H1 (cell line): ENCODE data around the gene HSPA1L. TPM values are rescaled to one million over a fixed set of nuclear protein-coding genes. Genes with fewer than 3 reads are reported as not detected.

Experiments used
- CTCF ChIA-PET: fragments of 300-600 bp; sonication (Branson Sonifier 250); formaldehyde crosslinking; loops from one replicate; lab custom pipeline; 2021; ENCODE audit not compliant: partially characterized antibody; lab: Charles Lee
- POLR2A ChIA-PET: fragments of 300-600 bp; sonication (Branson Sonifier 250); formaldehyde crosslinking; loops from one replicate; lab custom pipeline; 2021; ENCODE audit warnings: inconsistent platforms; ENCODE audit not compliant: partially characterized antibody; lab: Charles Lee
- DNase-seq, 2 experiments: peaks; one replicate each; pipeline versions ENCODE4 v3.0.0 to v3.0.0-alpha.2; 2010 to 2022; ENCODE audit warnings: low spot score in 2 of 2, low read depth in 1 of 2, mixed read lengths in 1 of 2
- FAIRE-seq: peaks from 2 replicates; lab custom pipeline; 2011; peaks lifted over from hg19 to GRCh38; lab: Jason Lieb, UNC
- H2AFZ ChIP-seq: 2 replicates; pipeline ENCODE4 v1.8.1; 2012; ENCODE audit warnings: low read length, inconsistent platforms
- H2AK5ac ChIP-seq: 2 replicates; pipeline ENCODE4 v1.6.1; 2013; ENCODE audit warnings: low read depth, low read length
- H2BK120ac ChIP-seq: replicated peaks from 2 replicates; pipeline ENCODE3; 2013; ENCODE audit warnings: low read depth, low read length, inconsistent platforms
- H2BK12ac ChIP-seq: 2 replicates; pipeline ENCODE4 v1.6.1; 2013; ENCODE audit warnings: low read depth, low read length
- H2BK15ac ChIP-seq: 2 replicates; pipeline ENCODE4 v1.6.1; 2013; ENCODE audit warnings: low read length
- H2BK20ac ChIP-seq: 2 replicates; pipeline ENCODE4 v1.6.1; 2013; ENCODE audit warnings: low read length
- H2BK5ac ChIP-seq: 2 replicates; pipeline ENCODE4 v1.6.1; 2013; ENCODE audit warnings: low read depth, low read length
- H3K14ac ChIP-seq: 2 replicates; pipeline ENCODE4 v1.6.1; 2013; ENCODE audit warnings: inconsistent platforms; ENCODE audit not compliant: insufficient read length
- H3K18ac ChIP-seq: 2 replicates; pipeline ENCODE4 v1.6.1; 2013; ENCODE audit warnings: low read length; ENCODE audit errors: extremely low read depth
- H3K23ac ChIP-seq: 2 replicates; pipeline ENCODE4 v1.6.1; 2013; ENCODE audit warnings: inconsistent platforms; ENCODE audit not compliant: insufficient read length
- H3K23me2 ChIP-seq: 2 replicates; pipeline ENCODE4 v1.6.1; 2013; ENCODE audit warnings: low read depth, low read length
- H3K27ac ChIP-seq: 2 replicates; pipeline ENCODE4 v1.6.1; 2011; ENCODE audit warnings: low read depth, low read length, inconsistent platforms
- H3K27me3 ChIP-seq, 4 experiments: replicated peaks in 1 of 4; 1 replicate in 1 of 4; 2 replicates in 3 of 4; pipeline versions ENCODE4 v1.6.1 to v1.8.1; 2011 to 2013; ENCODE audit warnings: low read length in 3 of 4, mild to moderate bottlenecking in 3 of 4, inconsistent platforms in 2 of 4, mixed read lengths in 2 of 4, moderate library complexity in 1 of 4; ENCODE audit not compliant: control insufficient read depth in 3 of 4, insufficient read depth in 3 of 4; ENCODE audit errors: extremely low read depth in 1 of 4
- H3K36me3 ChIP-seq, 4 experiments: 2 replicates each; pipeline versions ENCODE4 v1.6.1 to v1.8.1; 2011 to 2013; ENCODE audit warnings: mild to moderate bottlenecking in 4 of 4, low read length in 3 of 4, moderate library complexity in 2 of 4, control low read depth in 1 of 4, inconsistent platforms in 1 of 4; ENCODE audit not compliant: insufficient read depth in 4 of 4, control insufficient read depth in 2 of 4
- H3K4ac ChIP-seq: replicated peaks from 2 replicates; pipeline ENCODE3; 2013; ENCODE audit warnings: low read length, low read depth, mixed read lengths, inconsistent platforms; ENCODE audit not compliant: insufficient read length
- H3K4me1 ChIP-seq, 4 experiments: replicated peaks in 1 of 4; 1 replicate in 1 of 4; 2 replicates in 3 of 4; pipeline versions ENCODE4 v1.6.1 to v1.8.1; 2011 to 2013; ENCODE audit warnings: low read length in 3 of 4, inconsistent platforms in 2 of 4, mixed read lengths in 1 of 4; ENCODE audit not compliant: insufficient read depth in 4 of 4, control insufficient read depth in 3 of 4
- H3K4me2 ChIP-seq, 2 experiments: 2 replicates each; pipeline versions ENCODE4 v1.6.1 to v1.8.1; 2011 to 2013; ENCODE audit warnings: low read depth in 2 of 2, low read length in 2 of 2, control low read depth in 1 of 2, inconsistent platforms in 1 of 2, mild to moderate bottlenecking in 1 of 2; ENCODE audit not compliant: insufficient read depth in 1 of 2
- H3K4me3 ChIP-seq, 4 experiments: fragments of 200-600, 300-600 bp in 1 of 4; sonication (generic), shearing (Covaris generic), sonication (Bioruptor Twin) in 1 of 4; 2 replicates each; pipeline versions ENCODE4 v1.5.1 to v1.8.1; 2011 to 2016; ENCODE audit warnings: low read length in 4 of 4, low read depth in 3 of 4, control low read depth in 2 of 4, inconsistent platforms in 2 of 4, mild to moderate bottlenecking in 2 of 4, mixed read lengths in 1 of 4, moderate library complexity in 1 of 4; ENCODE audit not compliant: insufficient read depth in 2 of 4; ENCODE audit errors: extremely low read depth in 1 of 4
- H3K56ac ChIP-seq: replicated peaks from 2 replicates; pipeline ENCODE3; 2013; ENCODE audit warnings: low read depth, mild to moderate bottlenecking, mixed read lengths, low read length, inconsistent platforms; ENCODE audit not compliant: insufficient read length
- H3K79me1 ChIP-seq: 2 replicates; pipeline ENCODE4 v1.6.1; 2013; ENCODE audit warnings: low read depth, low read length, control low read depth
- H3K79me2 ChIP-seq, 2 experiments: 2 replicates each; pipeline versions ENCODE4 v1.6.1 to v1.8.1; 2012 to 2013; ENCODE audit warnings: low read length in 2 of 2, mild to moderate bottlenecking in 2 of 2, inconsistent platforms in 1 of 2; ENCODE audit not compliant: insufficient read depth in 2 of 2, control insufficient read depth in 1 of 2
- H3K9ac ChIP-seq, 4 experiments: replicated peaks in 1 of 4; 1 replicate in 1 of 4; 2 replicates in 3 of 4; pipeline versions ENCODE4 v1.6.1 to v1.8.1; 2011 to 2013; ENCODE audit warnings: low read depth in 3 of 4, low read length in 3 of 4, control low read depth in 2 of 4, mild to moderate bottlenecking in 2 of 4, moderate library complexity in 2 of 4, inconsistent platforms in 1 of 4; ENCODE audit errors: extremely low read depth in 1 of 4
- H3K9me3 ChIP-seq, 2 experiments: 2 replicates each; pipeline versions ENCODE4 v1.6.1 to v1.8.1; 2012 to 2013; ENCODE audit warnings: mild to moderate bottlenecking in 2 of 2, moderate library complexity in 2 of 2, control low read depth in 1 of 2, inconsistent platforms in 1 of 2, low read depth in 1 of 2, low read length in 1 of 2, mixed read lengths in 1 of 2; ENCODE audit not compliant: insufficient read depth in 2 of 2
- H4K20me1 ChIP-seq, 2 experiments: replicated peaks in 1 of 2; 2 replicates each; pipeline versions ENCODE3 to v1.8.1; 2011 to 2013; ENCODE audit warnings: inconsistent platforms in 2 of 2, low read length in 2 of 2, mild to moderate bottlenecking in 1 of 2; ENCODE audit not compliant: insufficient read depth in 2 of 2, control insufficient read depth in 1 of 2
- H4K5ac ChIP-seq: 2 replicates; pipeline ENCODE4 v1.6.1; 2013; ENCODE audit warnings: low read length, low read depth, mixed read lengths, inconsistent platforms; ENCODE audit not compliant: insufficient read length
- H4K8ac ChIP-seq: 2 replicates; pipeline ENCODE4 v1.8.0; 2013; ENCODE audit warnings: mild to moderate bottlenecking, moderate library complexity, low read length, inconsistent platforms; ENCODE audit not compliant: insufficient read depth; ENCODE audit errors: extremely low read depth
- H4K91ac ChIP-seq: replicated peaks from 2 replicates; pipeline ENCODE3; 2013; ENCODE audit warnings: low read length, mixed read lengths, inconsistent platforms; ENCODE audit not compliant: insufficient read length
- BACH1 ChIP-seq: IDR thresholded peaks from 2 replicates; pipeline ENCODE4 v1.6.1; 2012; ENCODE audit warnings: low read length, improper control_type of control experiment
- BRCA1 ChIP-seq: IDR thresholded peaks from 2 replicates; pipeline ENCODE4 v1.6.1; 2012; ENCODE audit warnings: low read depth, low read length, improper control_type of control experiment
- CEBPB ChIP-seq: IDR thresholded peaks from 2 replicates; pipeline ENCODE4 v1.6.1; 2012; ENCODE audit warnings: low read depth, low read length
- CTBP2 ChIP-seq: IDR thresholded peaks from 2 replicates; pipeline ENCODE4 v1.7.0; 2011; ENCODE audit warnings: borderline replicate concordance, mild to moderate bottlenecking, moderate library complexity, mixed read lengths, low read length; ENCODE audit not compliant: insufficient read depth, insufficient read length
- EZH2 ChIP-seq: fragments of 200-600 bp; sonication (generic); IDR thresholded peaks from 2 replicates; pipeline ENCODE4 v1.7.1; 2012; ENCODE audit warnings: low read depth, mild to moderate bottlenecking, moderate library complexity, low read length, inconsistent platforms; ENCODE audit not compliant: severe bottlenecking
- GTF2F1 ChIP-seq: IDR thresholded peaks from 2 replicates; pipeline ENCODE4 v1.6.1; 2012; ENCODE audit warnings: low read depth, low read length, improper control_type of control experiment, borderline replicate concordance
- HDAC6 ChIP-seq: IDR thresholded peaks from one replicate; pipeline ENCODE4 v1.7.1; 2012; ENCODE audit warnings: low read depth, mild to moderate bottlenecking, inconsistent platforms, low read length, moderate library complexity
- NRF1 ChIP-seq: IDR thresholded peaks from 2 replicates; pipeline ENCODE4 v1.6.1; 2011; ENCODE audit warnings: mild to moderate bottlenecking, low read depth, low read length, improper control_type of control experiment
- POLR2A ChIP-seq, 2 experiments: IDR thresholded peaks; 1 replicate in 1 of 2; 2 replicates in 1 of 2; pipeline ENCODE4 v1.6.1; 2011; ENCODE audit warnings: low read depth in 2 of 2, low read length in 2 of 2, mild to moderate bottlenecking in 2 of 2; ENCODE audit errors: control extremely low read depth in 1 of 2
- RFX5 ChIP-seq: IDR thresholded peaks from 2 replicates; pipeline ENCODE4 v1.6.1; 2011; ENCODE audit warnings: low read depth, low read length, improper control_type of control experiment, borderline replicate concordance
- SRF ChIP-seq: IDR thresholded peaks from 2 replicates; pipeline ENCODE4 v1.6.1; 2011; ENCODE audit warnings: mild to moderate bottlenecking, low read depth, low read length, moderate library complexity
- TEAD4 ChIP-seq: IDR thresholded peaks from 2 replicates; pipeline ENCODE4 v1.6.1; 2012; ENCODE audit warnings: low read depth, low read length, inconsistent platforms, mixed read lengths
- YY1 ChIP-seq: IDR thresholded peaks from 2 replicates; pipeline ENCODE4 v1.6.1; 2011; ENCODE audit warnings: low read depth, mild to moderate bottlenecking, low read length
- WGBS, 2 experiments: shearing (Covaris generic) in 1 of 2; methylation state at CpG; one replicate each; pipeline versions ENCODE4 v1.1.6 to v1.1.7; 2013 to 2015; ENCODE audit warnings: low lambda C conversion rate in 2 of 2, mixed read lengths in 2 of 2, inconsistent platforms in 1 of 2, low coverage in 1 of 2, missing lambda C conversion rate in 1 of 2; ENCODE audit not compliant: insufficient replicate concordance in 2 of 2, insufficient coverage in 1 of 2, insufficient read length in 1 of 2; ENCODE audit errors: extremely low coverage in 1 of 2, missing lambda C conversion rate in 1 of 2; 5-methylcytosine and 5-hydroxymethylcytosine counted together
- polyA plus RNA-seq, 7 experiments: library from polyadenylated mRNA; depleted of rRNA in 3 of 7; stranded (reverse) in 5 of 7; unstranded in 2 of 7; fragments of >200 nt in 5 of 7; fragments of 200-250 nt in 2 of 7; gene quantifications; 1 replicate in 5 of 7; 2 replicates in 1 of 7; 4 replicates in 1 of 7; pipeline versions ENCODE4 v1.2.1 to v1.2.3, GENCODE V29; 2011 to 2013; ENCODE audit warnings: missing spikeins in 2 of 7, mixed read lengths in 2 of 7
- total RNA-seq: library from RNA; stranded (reverse); fragmentation: NEBNext Ultra II Directional; extraction: Animal tissue kit (Norgen Biotek cat#: 25700); gene quantifications from 2 replicates; pipeline ENCODE4 v1.2.1, GENCODE V29; 2021
- TF ChIP-seq, protein P1 (sequence below): IDR thresholded peaks from 2 replicates; pipeline ENCODE4 v1.6.1; 2011; ENCODE audit warnings: low read length, improper control_type of control experiment

HSPA1L gene
- total and polyA plus RNA-seq, 2 of the 8 experiments (the other 6 are each of a cell fraction or from before 2014, with no cell fraction given), result 1.00 to 1.9 TPM

DNA sequence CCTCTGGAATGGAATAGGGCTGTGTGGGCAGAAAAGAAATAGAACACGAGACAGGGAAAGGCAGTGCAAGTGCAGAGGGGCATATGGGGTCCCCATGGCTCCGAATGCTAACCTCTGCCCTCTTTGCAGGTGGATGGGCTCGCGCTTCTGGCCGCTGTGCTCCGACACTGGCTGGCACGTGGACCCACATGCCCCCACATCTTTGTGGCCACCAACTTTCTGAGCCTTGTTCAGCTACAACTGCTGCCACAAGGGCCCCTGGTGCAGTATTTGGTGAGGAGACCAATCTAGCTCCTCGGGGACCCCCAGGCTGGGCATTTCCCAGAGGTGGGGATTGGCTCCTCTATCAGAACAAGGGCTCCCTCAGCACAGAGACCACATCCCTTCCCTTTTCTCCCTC, 53.7 kb downstream of the HSPA1L start:
- peaks cover 0 to 16% (median 1%) of the 10 kb centered on the region in 4 experiments; a peak in 3 of 8 replicates for H3K36me3 ChIP-seq
- H3K4ac ChIP-seq, result no peak overlapping the region
- H3K4me3 ChIP-seq, result no peak overlapping the region
- no peak overlapping the region for H2BK12ac ChIP-seq
- H3K4me2 ChIP-seq, result no peak overlapping the region
- ChIA-PET CTCF (interaction anchor here (1.0 kb wide), 1 partner anchor 38 kb away, joined by 3 read pairs; the partner anchor contains the start of gene MPIG6B), POLR2A (interaction anchor here (0.9 to 6.3 kb wide), 7 partner anchors 9 to 81 kb away, joined by 3 to 38 read pairs (median 6); partner anchors contain the start of genes LY6G5C and MSH5)
- H3K79me1 ChIP-seq, result no peaks in the 10 kb centered on the region
- no peak overlapping the region for H4K5ac ChIP-seq
- H3K27me3 ChIP-seq, result no peaks in the 10 kb centered on the region
- H3K9ac ChIP-seq, result no peak overlapping the region
- H3K27ac ChIP-seq, result no peak overlapping the region
- no peaks in the 10 kb centered on the region for H3K9me3 ChIP-seq
- no peaks in the 10 kb centered on the region for H4K20me1 ChIP-seq
- H4K8ac ChIP-seq, result no peak overlapping the region
- FAIRE-seq (no peak), DNase-seq (no peak)
- no peak overlapping the region for H2BK15ac ChIP-seq
- no peak overlapping the region for H2BK20ac ChIP-seq
- H3K56ac ChIP-seq, result no peak overlapping the region
- no peak overlapping the region for H2AFZ ChIP-seq
- peaks cover 0 to 6% (median under 1%) of the 10 kb centered on the region in 4 experiments; a peak in 3 of 7 replicates for H3K4me1 ChIP-seq
- H3K18ac ChIP-seq, result no peak overlapping the region
- no peak overlapping the region for H2BK120ac ChIP-seq
- H3K14ac ChIP-seq, result no peak overlapping the region
- H4K91ac ChIP-seq, result no peak overlapping the region
- H2AK5ac ChIP-seq, result no peak overlapping the region
- no peaks in the 10 kb centered on the region; the same call in 1 of the 2 replicates for H3K23me2 ChIP-seq
- no peak overlapping the region for H2BK5ac ChIP-seq
- no peaks in the 10 kb centered on the region for H3K79me2 ChIP-seq
- WGBS, 2 experiments, result 91% methylated on average over 8 of the region's 8 CpGs; no CpG with 5 or more reads in 1 of the 2 experiments
- no peak overlapping the region for H3K23ac ChIP-seq
- TF ChIP-seq GTF2F1 (no peak), CTBP2 (no peak), CEBPB (no peak), POLR2A (IDR thresholded peaks at IDR 0.05; ENCODE audit: control extremely low read depth in 1 of 2, low read depth in 2 of 2, low read length in 2 of 2) (no peak), RFX5 (no peak), YY1 (no peak), SRF (no peak), BACH1 (no peak), TEAD4 (no peak), NRF1 (no peak), HDAC6 (no peak), BRCA1 (no peak), EZH2 (no peak)
- TF ChIP-seq, protein P1, sequence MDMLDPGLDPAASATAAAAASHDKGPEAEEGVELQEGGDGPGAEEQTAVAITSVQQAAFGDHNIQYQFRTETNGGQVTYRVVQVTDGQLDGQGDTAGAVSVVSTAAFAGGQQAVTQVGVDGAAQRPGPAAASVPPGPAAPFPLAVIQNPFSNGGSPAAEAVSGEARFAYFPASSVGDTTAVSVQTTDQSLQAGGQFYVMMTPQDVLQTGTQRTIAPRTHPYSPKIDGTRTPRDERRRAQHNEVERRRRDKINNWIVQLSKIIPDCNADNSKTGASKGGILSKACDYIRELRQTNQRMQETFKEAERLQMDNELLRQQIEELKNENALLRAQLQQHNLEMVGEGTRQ, result no peak
